SW 1271 (cell line): ENCODE results near the gene SLC24A3.

Experiments used
- DNase-seq, 2 experiments: peaks; one replicate each; lab custom pipeline; 2025; lab: John Stamatoyannopoulos, UW

The SLC24A3 gene

GRCh38 chr20:19271879-19272651 lies 59.6 kb downstream of the SLC24A3 start:
- no peak for DNase-seq

- DNase-seq = no peak
Measured at GRCh38 chr20:19272976-19273654, 60.7 kb downstream of the SLC24A3 start.

GRCh38 chr20:19274001-19274400 lies 61.6 kb downstream of the SLC24A3 start:
- no peak for DNase-seq

GRCh38 chr20:19274412-19275015 lies 62.1 kb downstream of the SLC24A3 start:
- DNase-seq = no peak

- DNase-seq = no peak
Measured at GRCh38 chr20:19275038-19275629, 62.7 kb downstream of the SLC24A3 start.

- no peak for DNase-seq
Measured at GRCh38 chr20:19275630-19276071, 63.2 kb downstream of the SLC24A3 start.

GRCh38 chr20:19277381-19277780 lies 64.9 kb downstream of the SLC24A3 start:
- no peak for DNase-seq

- no peak for DNase-seq
Measured at GRCh38 chr20:19283490-19284025, 71.1 kb downstream of the SLC24A3 start.

GRCh38 chr20:19284400-19285178 lies 72.1 kb downstream of the SLC24A3 start:
- DNase-seq = no peak

- DNase-seq = no peak
Measured at GRCh38 chr20:19285436-19285835, 73.0 kb downstream of the SLC24A3 start.

- no peak for DNase-seq
Measured at GRCh38 chr20:19288061-19288460, 75.6 kb downstream of the SLC24A3 start.

- DNase-seq = no peak
Measured at GRCh38 chr20:19288636-19289035, 76.2 kb downstream of the SLC24A3 start.

- DNase-seq = no peak
Measured at GRCh38 chr20:19289451-19289850, 77.0 kb downstream of the SLC24A3 start.

GRCh38 chr20:19291024-19291817 lies 78.8 kb downstream of the SLC24A3 start:
- DNase-seq = no peak

- no peak for DNase-seq
Measured at GRCh38 chr20:19291818-19292132, 79.3 kb downstream of the SLC24A3 start.

- no peak for DNase-seq
Measured at GRCh38 chr20:19292254-19292653, 79.8 kb downstream of the SLC24A3 start.

- no peak for DNase-seq
Measured at GRCh38 chr20:19295076-19295475, 82.6 kb downstream of the SLC24A3 start.

- no peak for DNase-seq
Measured at GRCh38 chr20:19298652-19299051, 86.2 kb downstream of the SLC24A3 start.

GRCh38 chr20:19300395-19300794 lies 88.0 kb downstream of the SLC24A3 start:
- DNase-seq = no peak

GRCh38 chr20:19301142-19301541 lies 88.7 kb downstream of the SLC24A3 start:
- DNase-seq = no peak

GRCh38 chr20:19301843-19302242 lies 89.4 kb downstream of the SLC24A3 start:
- DNase-seq = no peak
